Astrocyte of the cerebellum (primary cell): ENCODE data around the gene TMEM94.

Experiments used
- DNase-seq: peaks from one replicate; pipeline ENCODE4 v3.0.0-alpha.2; 2011; ENCODE audit warnings: low read depth
- H3K4me3 ChIP-seq: 2 replicates; pipeline ENCODE4 v1.5.1; 2011; ENCODE audit warnings: mild to moderate bottlenecking, low read depth, low read length, moderate library complexity
- CTCF ChIP-seq: IDR thresholded peaks from 2 replicates; pipeline ENCODE4 v1.5.1; 2012; ENCODE audit warnings: low read length, low read depth, moderate library complexity, mild to moderate bottlenecking; ENCODE audit errors: missing control alignments
- in situ Hi-C: cut with HindIII; loops from 2 replicates; pipeline ENCODE4 v1.10.0; 2017; ENCODE audit warnings: low sequenced_read_pairs

The TMEM94 gene

GRCh38 chr17:75547091-75547490 is 90.7 kb downstream of the TMEM94 start:
- DNase-seq: no peak
- H3K4me3 ChIP-seq: no peak overlapping the region
- in situ Hi-C loops: no loop called here
- TF ChIP-seq CTCF: no peak

- in situ Hi-C loops: no loop called here
- H3K4me3 ChIP-seq: no peak overlapping the region
- DNase-seq: no peak
- no peak for TF ChIP-seq CTCF
Observed at GRCh38 chr17:75548813-75549212, 92.4 kb downstream of the TMEM94 start.
